Measurements from ENCODE around the gene MCUB.

MCUB gene

GRCh38 chr4:109718759-109719158 is 158.7 kb downstream of the MCUB start:
- H3K36me3 ChIP-seq (ENCODE audit: control insufficient read depth, insufficient read depth, low read length) = no peaks in the 10 kb centered on the region
- no peak for DNase-seq (ENCODE audit: extremely low read depth, insufficient read length)
- no peak for TF ChIP-seq CTCF (IDR thresholded peaks at IDR 0.05; ENCODE audit: insufficient read depth, low read length, poor library complexity, severe bottlenecking)
- H3K4me3 ChIP-seq (replicated peaks; ENCODE audit: low read depth, low read length) = no peak overlapping the region
- H3K27me3 ChIP-seq (replicated peaks; ENCODE audit: control insufficient read depth, insufficient read depth, low read length) = no peaks in the 10 kb centered on the region

GRCh38 chr4:109719604-109720003 is 159.6 kb downstream of the MCUB start:
- H3K36me3 ChIP-seq (ENCODE audit: control insufficient read depth, insufficient read depth, low read length) = no peaks in the 10 kb centered on the region
- H3K4me3 ChIP-seq (replicated peaks; ENCODE audit: low read depth, low read length) = no peak overlapping the region
- no peak for TF ChIP-seq CTCF (IDR thresholded peaks at IDR 0.05; ENCODE audit: insufficient read depth, low read length, poor library complexity, severe bottlenecking)
- no peaks in the 10 kb centered on the region for H3K27me3 ChIP-seq (replicated peaks; ENCODE audit: control insufficient read depth, insufficient read depth, low read length)
- no peak for DNase-seq (ENCODE audit: extremely low read depth, insufficient read length)

- H3K4me3 ChIP-seq (replicated peaks; ENCODE audit: low read depth, low read length) = no peak overlapping the region
- no peak for TF ChIP-seq CTCF (IDR thresholded peaks at IDR 0.05; ENCODE audit: insufficient read depth, low read length, poor library complexity, severe bottlenecking)
- DNase-seq (ENCODE audit: extremely low read depth, insufficient read length) = no peak
- H3K36me3 ChIP-seq (ENCODE audit: control insufficient read depth, insufficient read depth, low read length) = no peaks in the 10 kb centered on the region
- H3K27me3 ChIP-seq (replicated peaks; ENCODE audit: control insufficient read depth, insufficient read depth, low read length) = no peaks in the 10 kb centered on the region
Observed at GRCh38 chr4:109721033-109721432, 161.0 kb downstream of the MCUB start.

- Histone ChIP-seq H3K36me3 (ENCODE audit: control insufficient read depth, insufficient read depth, low read length) (no peaks in the 10 kb centered on the region), H3K27me3 (replicated peaks; ENCODE audit: control insufficient read depth, insufficient read depth, low read length) (no peaks in the 10 kb centered on the region), H3K4me3 (replicated peaks; ENCODE audit: low read depth, low read length) (no peak overlapping the region)
- no peak for DNase-seq (ENCODE audit: extremely low read depth, insufficient read length)
- no peak for TF ChIP-seq CTCF (IDR thresholded peaks at IDR 0.05; ENCODE audit: insufficient read depth, low read length, poor library complexity, severe bottlenecking)
Observed at GRCh38 chr4:109722357-109722756, 162.3 kb downstream of the MCUB start.

GRCh38 chr4:109723110-109723509 is 163.1 kb downstream of the MCUB start:
- H3K4me3 ChIP-seq (replicated peaks; ENCODE audit: low read depth, low read length) = no peak overlapping the region
- no peaks in the 10 kb centered on the region for H3K36me3 ChIP-seq (ENCODE audit: control insufficient read depth, insufficient read depth, low read length)
- no peaks in the 10 kb centered on the region for H3K27me3 ChIP-seq (replicated peaks; ENCODE audit: control insufficient read depth, insufficient read depth, low read length)
- TF ChIP-seq CTCF (IDR thresholded peaks at IDR 0.05; ENCODE audit: insufficient read depth, low read length, poor library complexity, severe bottlenecking) = no peak
- no peak for DNase-seq (ENCODE audit: extremely low read depth, insufficient read length)

- no peaks in the 10 kb centered on the region for H3K27me3 ChIP-seq (replicated peaks; ENCODE audit: control insufficient read depth, insufficient read depth, low read length)
- no peak for TF ChIP-seq CTCF (IDR thresholded peaks at IDR 0.05; ENCODE audit: insufficient read depth, low read length, poor library complexity, severe bottlenecking)
- H3K4me3 ChIP-seq (replicated peaks; ENCODE audit: low read depth, low read length) = no peak overlapping the region; the same call in 1 of the 2 replicates
- DNase-seq (ENCODE audit: extremely low read depth, insufficient read length) = no peak
- H3K36me3 ChIP-seq (ENCODE audit: control insufficient read depth, insufficient read depth, low read length) = no peaks in the 10 kb centered on the region
Observed at GRCh38 chr4:109728385-109728784, 168.3 kb downstream of the MCUB start.
